IMR-90 (cell line): ENCODE data around the gene TRHDE. TPM values are rescaled to one million over a fixed set of nuclear protein-coding genes. Genes with fewer than 3 reads are reported as not detected.

Experiments
- ATAC-seq: fragments of 200-7000 bp; cut with Tn5 transposase; 2 replicates; pipeline ENCODE4 v1.9.1; 2020; ENCODE audit warnings: low read depth, mild to moderate bottlenecking, moderate library complexity
- BruUV-seq: library from RNA; stranded (reverse); fragments of 400-500 nt; replicated peaks from 2 replicates; lab custom pipeline; 2021; lab: Mats Ljungman, UMichigan
- CTCF ChIA-PET: fragments of 300-600 bp; formaldehyde crosslinking; extraction: SDS; loops from one replicate; lab custom pipeline; 2021; ENCODE audit warnings: antibody characterized with exemption; lab: Yijun Ruan, JAX
- POLR2A ChIA-PET: fragments of 300-600 bp; sonication (Branson Sonifier 250); formaldehyde crosslinking; loops from one replicate; lab custom pipeline; 2022; ENCODE audit warnings: antibody characterized with exemption; ENCODE audit not compliant: unreplicated experiment; lab: Charles Lee
- DNase-seq: peaks from one replicate; pipeline ENCODE4 v3.0.0; 2013
- H2AFZ ChIP-seq: replicated peaks from 2 replicates; pipeline ENCODE3; 2013; ENCODE audit warnings: low read length, mild to moderate bottlenecking; ENCODE audit not compliant: poor library complexity
- H2AK5ac ChIP-seq: 2 replicates; pipeline ENCODE4 v1.6.1; 2013; ENCODE audit warnings: low read depth, low read length, inconsistent platforms
- H2AK9ac ChIP-seq: replicated peaks from 2 replicates; pipeline ENCODE3; 2013; ENCODE audit warnings: mild to moderate bottlenecking, low read depth, low read length, moderate library complexity; ENCODE audit not compliant: poor library complexity
- H2BK120ac ChIP-seq: 2 replicates; pipeline ENCODE4 v1.6.1; 2013; ENCODE audit warnings: low read depth, low read length, inconsistent platforms
- H2BK15ac ChIP-seq: 3 replicates; pipeline ENCODE4 v1.6.1; 2013; ENCODE audit warnings: low read depth, low read length, inconsistent platforms
- H2BK20ac ChIP-seq: 2 replicates; pipeline ENCODE4 v1.6.1; 2013; ENCODE audit warnings: low read depth, mild to moderate bottlenecking, inconsistent platforms, low read length, moderate library complexity
- H2BK5ac ChIP-seq: 2 replicates; pipeline ENCODE4 v1.6.1; 2013; ENCODE audit warnings: mild to moderate bottlenecking, low read depth, low read length, inconsistent platforms; ENCODE audit not compliant: poor library complexity, severe bottlenecking
- H3K14ac ChIP-seq: replicated peaks from 2 replicates; pipeline ENCODE4 v1.6.1; 2013; ENCODE audit warnings: low read depth, low read length, inconsistent platforms
- H3K18ac ChIP-seq: 2 replicates; pipeline ENCODE4 v1.6.1; 2013; ENCODE audit warnings: low read depth, low read length, control low read depth
- H3K23ac ChIP-seq: 2 replicates; pipeline ENCODE4 v1.6.1; 2013; ENCODE audit warnings: low read depth, low read length, inconsistent platforms
- H3K27ac ChIP-seq: 2 replicates; pipeline ENCODE4 v1.5.1; 2013; ENCODE audit warnings: mild to moderate bottlenecking, control low read depth, low read length; ENCODE audit not compliant: insufficient read depth
- H3K27me3 ChIP-seq: 2 replicates; pipeline ENCODE4 v1.6.1; 2013; ENCODE audit warnings: low read length; ENCODE audit not compliant: control insufficient read depth, insufficient read depth
- H3K36me3 ChIP-seq: 2 replicates; pipeline ENCODE4 v1.6.1; 2013; ENCODE audit warnings: low read length, mixed read lengths; ENCODE audit not compliant: control insufficient read depth, insufficient read depth
- H3K4ac ChIP-seq: 2 replicates; pipeline ENCODE4 v1.6.1; 2013; ENCODE audit warnings: low read depth, low read length, inconsistent platforms
- H3K4me1 ChIP-seq: 2 replicates; pipeline ENCODE4 v1.6.1; 2013; ENCODE audit warnings: low read length, mixed read lengths; ENCODE audit not compliant: control insufficient read depth, insufficient read depth
- H3K4me2 ChIP-seq: 2 replicates; pipeline ENCODE4 v1.6.1; 2013; ENCODE audit warnings: low read depth, mild to moderate bottlenecking, control low read depth, low read length, moderate library complexity
- H3K4me3 ChIP-seq: 2 replicates; pipeline ENCODE4 v1.5.1; 2013; ENCODE audit warnings: low read depth, mild to moderate bottlenecking, control low read depth, low read length, moderate library complexity; ENCODE audit not compliant: insufficient read depth
- H3K56ac ChIP-seq: 2 replicates; pipeline ENCODE4 v1.6.1; 2013; ENCODE audit warnings: low read length, inconsistent platforms; ENCODE audit not compliant: insufficient read depth; ENCODE audit errors: extremely low read depth
- H3K79me1 ChIP-seq, 2 experiments: 2 replicates each; pipeline ENCODE4 v1.6.1; 2013; ENCODE audit warnings: low read length in 2 of 2, inconsistent platforms in 1 of 2, low read depth in 1 of 2
- H3K9ac ChIP-seq: 2 replicates; pipeline ENCODE4 v1.6.1; 2013; ENCODE audit warnings: low read depth, low read length, control low read depth
- H3K9me1 ChIP-seq: 2 replicates; pipeline ENCODE4 v1.6.1; 2013; ENCODE audit warnings: low read length, inconsistent platforms; ENCODE audit not compliant: insufficient read depth
- H3K9me3 ChIP-seq: 2 replicates; pipeline ENCODE4 v1.6.1; 2013; ENCODE audit warnings: low read length; ENCODE audit not compliant: control insufficient read depth, insufficient read depth
- H4K20me1 ChIP-seq: 2 replicates; pipeline ENCODE4 v1.6.1; 2013; ENCODE audit warnings: low read length, inconsistent platforms; ENCODE audit not compliant: insufficient read depth
- H4K5ac ChIP-seq: 2 replicates; pipeline ENCODE4 v1.6.1; 2013; ENCODE audit warnings: mild to moderate bottlenecking, low read depth, low read length, control low read depth
- H4K8ac ChIP-seq, 2 experiments: 2 replicates each; pipeline ENCODE4 v1.6.1; 2013; ENCODE audit warnings: low read depth in 2 of 2, low read length in 2 of 2, control low read depth in 1 of 2, inconsistent platforms in 1 of 2
- H4K91ac ChIP-seq: 2 replicates; pipeline ENCODE4 v1.6.1; 2013; ENCODE audit warnings: low read depth, low read length, inconsistent platforms; ENCODE audit not compliant: insufficient read depth
- CHD1 ChIP-seq: IDR thresholded peaks from 2 replicates; pipeline ENCODE4 v1.6.1; 2012; ENCODE audit warnings: low read depth, low read length, improper control_type of control experiment
- ELK1 ChIP-seq: fragments of 150-350 bp; IDR thresholded peaks from 2 replicates; pipeline ENCODE4 v1.6.1; 2016; ENCODE audit warnings: low read depth, mild to moderate bottlenecking, low read length, moderate library complexity, borderline replicate concordance
- MAFK ChIP-seq: IDR thresholded peaks from 2 replicates; pipeline ENCODE4 v1.6.1; 2012; ENCODE audit warnings: low read depth, low read length, improper control_type of control experiment
- NFE2L2 ChIP-seq: fragments of 150-350 bp; IDR thresholded peaks from 2 replicates; pipeline ENCODE4 v1.6.1; 2016; ENCODE audit warnings: low read depth, mild to moderate bottlenecking, low read length
- WGBS, 2 experiments: methylation state at CpG; one replicate each; pipeline versions ENCODE4 v1.1.5 to v1.1.7; 2013; ENCODE audit warnings: missing lambda C conversion rate in 2 of 2; ENCODE audit not compliant: insufficient read length in 1 of 2; ENCODE audit errors: extremely low coverage in 2 of 2; 5-methylcytosine and 5-hydroxymethylcytosine counted together
- dilution Hi-C: fragments of 300-500 bp; cut with HindIII; formaldehyde crosslinking; loops from one replicate; pipeline ENCODE4 v1.14.3; 2018; ENCODE audit warnings: low sequenced_read_pairs; ENCODE audit not compliant: unreplicated experiment
- in situ Hi-C: fragments of 300-500 bp; cut with MboI; formaldehyde crosslinking; loops from 3 replicates; pipeline ENCODE4 v1.14.3; 2019; ENCODE audit warnings: low sequenced_read_pairs, inconsistent platforms, mixed read lengths
- intact Hi-C: fragments of 100-400 bp; cut with micrococcal nuclease; formaldehyde crosslinking; loops from 2 replicates; pipeline ENCODE4 v1.10.0; 2022
- polyA plus RNA-seq, 3 experiments: library from polyadenylated mRNA; depleted of rRNA; stranded (reverse); fragments of >200 nt; gene quantifications; 2 replicates each; pipeline ENCODE4 v1.2.3, GENCODE V29; 2012; ENCODE audit warnings: low replicate concordance in 1 of 3
- total RNA-seq: library from RNA; depleted of rRNA; stranded (reverse); fragments of >200 nt; gene quantifications from 2 replicates; pipeline ENCODE4 v1.2.3, GENCODE V29; 2012

TRHDE gene
- total and polyA plus RNA-seq, 2 of the 4 experiments (the other 2 are of a cell fraction): 33.7 to 65.1 TPM

GRCh38 chr12:72476301-72476700 is 204.1 kb downstream of the TRHDE start:
- Histone ChIP-seq H3K4ac (no peak overlapping the region), H2AK5ac (no peak overlapping the region), H4K8ac (no peak overlapping the region), H3K36me3 (no peaks in the 10 kb centered on the region), H3K4me1 (peaks cover 1% of the 10 kb centered on the region; the same call in 1 of the 2 replicates), H3K27me3 (no peaks in the 10 kb centered on the region), H2BK5ac (no peak overlapping the region), H2BK120ac (no peak overlapping the region), H3K14ac (no peak overlapping the region), H3K4me2 (no peak overlapping the region), H4K91ac (no peak overlapping the region), H3K18ac (no peak overlapping the region), H3K9me1 (no peaks in the 10 kb centered on the region), H3K9ac (no peak overlapping the region), H2BK20ac (no peak overlapping the region), H2BK15ac (no peak overlapping the region), H4K20me1 (no peaks in the 10 kb centered on the region), H3K4me3 (no peak overlapping the region), H2AK9ac (no peak overlapping the region), H4K5ac (no peak overlapping the region), H3K27ac (no peak overlapping the region), H3K56ac (no peak overlapping the region), H3K23ac (no peak overlapping the region), H3K9me3 (no peaks in the 10 kb centered on the region), H3K79me1 (peaks cover 3 to 8% of the 10 kb centered on the region in 2 experiments; a peak in 2 of 4 replicates), H2AFZ (no peak overlapping the region)
- ATAC-seq (no peak), DNase-seq (no peak)
- in situ Hi-C loops (no loop called here), dilution Hi-C loops (no loop called here), intact Hi-C loops (no loop called here)
- WGBS, 2 experiments: no CpG with 5 or more reads among the region's 2 CpGs
- TF ChIP-seq MAFK (peak; percentile 65), CHD1 (no peak), NFE2L2 (no peak), ELK1 (no peak)
- ChIA-PET CTCF (no interaction called here), POLR2A (no interaction called here)
- no TSS peak for BruUV-seq
